ENCODE measurements around the gene MPST.

MPST gene

GRCh38 chr22:37011472-37011871 lies 8.1 kb upstream of the MPST start:
- no peak for TF ChIP-seq CTCF (IDR thresholded peaks at IDR 0.05; ENCODE audit: low read depth, low read length, missing control alignments)
- no peak for DNase-seq (ENCODE audit: low read depth)
- no peak overlapping the region for H3K4me3 ChIP-seq (ENCODE audit: low read depth, low read length)

GRCh38 chr22:37012262-37012904 lies 7.2 kb upstream of the MPST start:
- no peak for DNase-seq (ENCODE audit: low read depth)
- no peak overlapping the region for H3K4me3 ChIP-seq (ENCODE audit: low read depth, low read length)
- TF ChIP-seq CTCF (IDR thresholded peaks at IDR 0.05; ENCODE audit: low read depth, low read length, missing control alignments): no peak

- no peak for TF ChIP-seq CTCF (IDR thresholded peaks at IDR 0.05; ENCODE audit: low read depth, low read length, missing control alignments)
- DNase-seq (ENCODE audit: low read depth): no peak
- H3K4me3 ChIP-seq (ENCODE audit: low read depth, low read length): no peak overlapping the region
Observed at GRCh38 chr22:37012956-37013355, 6.6 kb upstream of the MPST start.

- no peak for DNase-seq (ENCODE audit: low read depth)
- no peak for TF ChIP-seq CTCF (IDR thresholded peaks at IDR 0.05; ENCODE audit: low read depth, low read length, missing control alignments)
- no peak overlapping the region for H3K4me3 ChIP-seq (ENCODE audit: low read depth, low read length)
Observed at GRCh38 chr22:37014415-37014806, 5.1 kb upstream of the MPST start.

- no peak for DNase-seq (ENCODE audit: low read depth)
- no peak overlapping the region for H3K4me3 ChIP-seq (ENCODE audit: low read depth, low read length)
- no peak for TF ChIP-seq CTCF (IDR thresholded peaks at IDR 0.05; ENCODE audit: low read depth, low read length, missing control alignments)
Observed at GRCh38 chr22:37014835-37015586, 4.5 kb upstream of the MPST start.

GRCh38 chr22:37015587-37015878 lies 4.0 kb upstream of the MPST start:
- no peak for DNase-seq (ENCODE audit: low read depth)
- H3K4me3 ChIP-seq (ENCODE audit: low read depth, low read length): no peak overlapping the region
- TF ChIP-seq CTCF (IDR thresholded peaks at IDR 0.05; ENCODE audit: low read depth, low read length, missing control alignments): no peak

Measured in GM12864 (cell line).